ENCODE measurements around the gene ENPP1.

ENPP1 gene

GRCh38 chr6:131936156-131936555, 128.3 kb downstream of the ENPP1 start:
- DNase-seq = no peak
- no peaks in the 10 kb centered on the region for H3K36me3 ChIP-seq
- no peaks in the 10 kb centered on the region for H3K9me3 ChIP-seq
- no peaks in the 10 kb centered on the region for H3K4me1 ChIP-seq
- TF ChIP-seq CTCF (IDR thresholded peaks at IDR 0.05; ENCODE audit: low read depth, low read length) = no peak
- H3K4me3 ChIP-seq (ENCODE audit: low read depth, low read length) = no peak overlapping the region
- H3K27me3 ChIP-seq = peaks cover 7% of the 10 kb centered on the region; the same call in 1 of the 2 replicates

- H3K27me3 ChIP-seq = peaks cover 6% of the 10 kb centered on the region; the same call in 1 of the 2 replicates
- DNase-seq = no peak
- no peak for TF ChIP-seq CTCF (IDR thresholded peaks at IDR 0.05; ENCODE audit: low read depth, low read length)
- no peaks in the 10 kb centered on the region for H3K4me1 ChIP-seq
- H3K4me3 ChIP-seq (ENCODE audit: low read depth, low read length) = no peak overlapping the region
- H3K36me3 ChIP-seq = no peaks in the 10 kb centered on the region
- no peaks in the 10 kb centered on the region for H3K9me3 ChIP-seq
Observed at GRCh38 chr6:131937226-131937625, 129.4 kb downstream of the ENPP1 start.

- H3K4me3 ChIP-seq (ENCODE audit: low read depth, low read length) = no peak overlapping the region
- no peak for DNase-seq
- no peaks in the 10 kb centered on the region for H3K36me3 ChIP-seq
- no peaks in the 10 kb centered on the region for H3K27me3 ChIP-seq
- H3K4me1 ChIP-seq = no peaks in the 10 kb centered on the region
- TF ChIP-seq CTCF (IDR thresholded peaks at IDR 0.05; ENCODE audit: low read depth, low read length) = no peak
- H3K9me3 ChIP-seq = no peaks in the 10 kb centered on the region
Observed at GRCh38 chr6:131937703-131938631, 130.1 kb downstream of the ENPP1 start.

Measured in BE2C (cell line).